Loucy (cell line): ENCODE results near the gene PLEKHA7.

Experiments used
- H2AFZ ChIP-seq: fragments of 200-600 bp; sonication (generic); 2 replicates; pipeline ENCODE4 v1.6.0; 2016; ENCODE audit warnings: antibody characterized with exemption, mild to moderate bottlenecking, low read length, moderate library complexity
- H3F3A ChIP-seq: fragments of 200-600 bp; 2 replicates; pipeline ENCODE4 v1.6.0; 2016; ENCODE audit warnings: antibody characterized with exemption, low read depth, mild to moderate bottlenecking
- H3K27me3 ChIP-seq: fragments of 200-600 bp; sonication (generic); 2 replicates; pipeline ENCODE4 v1.6.1; 2014; ENCODE audit warnings: low read length, mild to moderate bottlenecking; ENCODE audit not compliant: insufficient read depth, poor library complexity, severe bottlenecking
- H3K36me3 ChIP-seq: fragments of 200-600 bp; sonication (generic); 2 replicates; pipeline ENCODE4 v1.6.1; 2016; ENCODE audit warnings: low read length; ENCODE audit not compliant: insufficient read depth
- H3K4me1 ChIP-seq: fragments of 200-600 bp; sonication (generic); 2 replicates; pipeline ENCODE4 v1.5.1; 2014; ENCODE audit warnings: low read length, mild to moderate bottlenecking; ENCODE audit not compliant: insufficient read depth, poor library complexity, severe bottlenecking
- H3K4me2 ChIP-seq: fragments of 200-600 bp; sonication (generic); 2 replicates; pipeline ENCODE4 v1.6.0; 2014; ENCODE audit warnings: antibody characterized with exemption, low read length, low read depth, mild to moderate bottlenecking; ENCODE audit not compliant: poor library complexity, severe bottlenecking
- H3K4me3 ChIP-seq: fragments of 200-600 bp; sonication (generic); 2 replicates; pipeline ENCODE4 v1.5.1; 2014; ENCODE audit warnings: low read length, mild to moderate bottlenecking, mixed read lengths; ENCODE audit not compliant: poor library complexity, severe bottlenecking
- H3K79me2 ChIP-seq: fragments of 200-600 bp; sonication (generic); 2 replicates; pipeline ENCODE4 v1.6.1; 2014; ENCODE audit warnings: low read length; ENCODE audit not compliant: insufficient read depth
- H3K9ac ChIP-seq: fragments of 200-600 bp; sonication (generic); 2 replicates; pipeline ENCODE4 v1.6.0; 2014; ENCODE audit warnings: mild to moderate bottlenecking, low read depth, low read length, moderate library complexity; ENCODE audit not compliant: poor library complexity, severe bottlenecking
- H3K9me2 ChIP-seq: fragments of 200-600 bp; sonication (generic); replicated peaks from 2 replicates; pipeline ENCODE4 v1.6.1; 2016; ENCODE audit warnings: low read depth, low read length, mixed read lengths
- H3K9me3 ChIP-seq: fragments of 200-600 bp; sonication (generic); 2 replicates; pipeline ENCODE4 v1.6.1; 2014; ENCODE audit warnings: mild to moderate bottlenecking, antibody characterized with exemption, low read length, low read depth; ENCODE audit not compliant: insufficient read depth
- H4K20me1 ChIP-seq: fragments of 200-600 bp; sonication (generic); 2 replicates; pipeline ENCODE4 v1.6.0; 2014; ENCODE audit warnings: antibody characterized with exemption, low read length, mild to moderate bottlenecking; ENCODE audit not compliant: insufficient read depth, poor library complexity, severe bottlenecking
- EZH2phosphoT487 ChIP-seq: fragments of 200-600 bp; IDR thresholded peaks from 2 replicates; pipeline ENCODE4 v1.6.1; 2018; ENCODE audit warnings: antibody characterized with exemption, mild to moderate bottlenecking, moderate library complexity, borderline replicate concordance
- TF ChIP-seq, protein P1 (sequence below): fragments of 200-600 bp; sonication (generic); conservative IDR thresholded peaks from 2 replicates; pipeline ENCODE4 v1.5.1; 2014; ENCODE audit warnings: mild to moderate bottlenecking, antibody characterized with exemption, low read length

The PLEKHA7 gene

DNA sequence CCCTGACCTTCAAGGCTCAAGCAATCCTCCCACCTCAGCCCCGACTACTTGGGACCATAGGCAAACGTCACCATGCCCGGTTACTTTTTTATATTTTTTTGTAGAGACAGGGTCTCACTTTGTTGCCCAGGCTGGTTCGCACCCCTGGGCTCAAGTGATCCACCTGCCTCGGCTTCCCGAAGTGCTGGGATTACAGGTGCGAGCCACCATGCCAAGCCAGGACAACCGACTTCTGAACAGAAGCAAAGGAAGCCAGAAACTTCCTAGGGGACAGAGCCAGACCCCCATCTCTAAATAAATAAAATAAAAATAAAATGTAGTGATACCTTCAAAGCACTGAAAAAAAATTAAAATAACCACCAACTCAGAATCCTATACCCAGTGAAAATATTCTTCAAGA is 249.3 kb downstream of the PLEKHA7 start:
- H3K4me2 ChIP-seq = no peak overlapping the region
- H3K4me3 ChIP-seq = no peak overlapping the region
- no peaks in the 10 kb centered on the region for H3K9me3 ChIP-seq
- H3K79me2 ChIP-seq = no peaks in the 10 kb centered on the region
- H4K20me1 ChIP-seq = no peaks in the 10 kb centered on the region
- no peaks in the 10 kb centered on the region for H3K4me1 ChIP-seq
- H3K9me2 ChIP-seq = no peaks in the 10 kb centered on the region
- H3K9ac ChIP-seq = no peak overlapping the region
- no peaks in the 10 kb centered on the region for H3K27me3 ChIP-seq
- no peak overlapping the region for H2AFZ ChIP-seq
- no peak for TF ChIP-seq EZH2phosphoT487
- TF ChIP-seq, protein P1, sequence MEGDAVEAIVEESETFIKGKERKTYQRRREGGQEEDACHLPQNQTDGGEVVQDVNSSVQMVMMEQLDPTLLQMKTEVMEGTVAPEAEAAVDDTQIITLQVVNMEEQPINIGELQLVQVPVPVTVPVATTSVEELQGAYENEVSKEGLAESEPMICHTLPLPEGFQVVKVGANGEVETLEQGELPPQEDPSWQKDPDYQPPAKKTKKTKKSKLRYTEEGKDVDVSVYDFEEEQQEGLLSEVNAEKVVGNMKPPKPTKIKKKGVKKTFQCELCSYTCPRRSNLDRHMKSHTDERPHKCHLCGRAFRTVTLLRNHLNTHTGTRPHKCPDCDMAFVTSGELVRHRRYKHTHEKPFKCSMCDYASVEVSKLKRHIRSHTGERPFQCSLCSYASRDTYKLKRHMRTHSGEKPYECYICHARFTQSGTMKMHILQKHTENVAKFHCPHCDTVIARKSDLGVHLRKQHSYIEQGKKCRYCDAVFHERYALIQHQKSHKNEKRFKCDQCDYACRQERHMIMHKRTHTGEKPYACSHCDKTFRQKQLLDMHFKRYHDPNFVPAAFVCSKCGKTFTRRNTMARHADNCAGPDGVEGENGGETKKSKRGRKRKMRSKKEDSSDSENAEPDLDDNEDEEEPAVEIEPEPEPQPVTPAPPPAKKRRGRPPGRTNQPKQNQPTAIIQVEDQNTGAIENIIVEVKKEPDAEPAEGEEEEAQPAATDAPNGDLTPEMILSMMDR = no peak
- no peaks in the 10 kb centered on the region for H3F3A ChIP-seq
- no peaks in the 10 kb centered on the region for H3K36me3 ChIP-seq

DNA sequence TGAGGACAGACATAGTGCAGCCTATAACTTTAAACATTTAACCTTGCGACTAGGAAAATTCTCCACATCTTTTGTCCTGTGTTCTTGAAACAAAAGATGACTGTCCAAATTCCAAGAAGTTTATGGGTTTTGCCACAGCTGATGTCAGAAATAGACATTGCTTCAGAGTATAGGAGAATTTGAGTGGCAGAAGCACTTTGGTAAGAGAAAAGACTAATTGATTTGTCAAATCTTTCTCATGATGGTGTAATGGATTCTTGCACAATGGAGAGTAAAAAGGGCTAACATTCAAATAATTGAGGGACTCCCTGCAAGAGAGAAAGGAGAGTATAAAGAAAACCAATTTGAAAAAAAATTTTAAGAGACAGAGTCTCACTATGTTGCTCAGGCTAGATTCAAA is 250.5 kb downstream of the PLEKHA7 start:
- H3F3A ChIP-seq = no peaks in the 10 kb centered on the region
- H3K4me1 ChIP-seq = no peaks in the 10 kb centered on the region
- H3K9me2 ChIP-seq = no peaks in the 10 kb centered on the region
- no peak overlapping the region for H3K4me3 ChIP-seq
- H4K20me1 ChIP-seq = no peaks in the 10 kb centered on the region
- no peaks in the 10 kb centered on the region for H3K9me3 ChIP-seq
- no peaks in the 10 kb centered on the region for H3K27me3 ChIP-seq
- H2AFZ ChIP-seq = no peak overlapping the region
- H3K9ac ChIP-seq = no peak overlapping the region
- TF ChIP-seq, protein P1 = no peak
- no peak for TF ChIP-seq EZH2phosphoT487
- H3K36me3 ChIP-seq = no peaks in the 10 kb centered on the region
- H3K79me2 ChIP-seq = no peaks in the 10 kb centered on the region
- H3K4me2 ChIP-seq = no peak overlapping the region

DNA sequence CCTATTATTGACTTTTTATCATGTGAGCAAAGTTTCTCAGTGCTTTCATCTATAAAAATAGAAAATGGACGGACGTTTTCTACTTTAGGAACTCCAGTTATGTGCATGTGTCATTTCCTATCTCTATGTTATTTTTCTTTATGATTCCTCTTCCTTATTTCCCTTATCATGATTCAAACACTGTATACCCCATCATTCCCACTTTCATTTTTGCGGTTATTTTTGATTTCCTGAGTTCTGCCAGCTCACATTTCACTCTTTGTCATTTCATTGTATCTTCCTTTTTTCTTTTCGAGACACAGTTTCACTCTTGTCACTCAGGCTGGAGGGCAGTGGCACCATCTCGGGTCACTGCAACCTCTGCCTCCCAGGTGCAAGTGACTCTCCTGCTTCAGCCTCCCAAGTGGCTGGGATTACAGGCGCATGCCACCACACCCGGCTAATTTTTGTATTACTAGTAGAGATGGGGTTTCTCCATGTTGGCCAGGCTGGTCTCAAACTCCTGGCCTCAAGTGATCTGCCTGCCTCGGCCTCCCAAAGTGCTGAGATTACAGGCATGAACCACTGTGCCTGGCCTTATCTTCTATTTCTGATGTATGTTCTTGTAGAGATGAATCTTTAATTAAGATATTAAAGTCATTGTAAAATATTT is 254.2 kb downstream of the PLEKHA7 start:
- H2AFZ ChIP-seq = no peak overlapping the region
- H3F3A ChIP-seq = no peaks in the 10 kb centered on the region
- TF ChIP-seq, protein P1 = no peak
- no peak for TF ChIP-seq EZH2phosphoT487
- H3K36me3 ChIP-seq = peaks cover 28% of the 10 kb centered on the region; the same call in 1 of the 2 replicates
- H3K4me2 ChIP-seq = no peak overlapping the region
- H3K79me2 ChIP-seq = no peaks in the 10 kb centered on the region
- no peak overlapping the region for H3K4me3 ChIP-seq
- H4K20me1 ChIP-seq = no peaks in the 10 kb centered on the region
- H3K9me3 ChIP-seq = no peaks in the 10 kb centered on the region
- no peaks in the 10 kb centered on the region for H3K9me2 ChIP-seq
- H3K9ac ChIP-seq = no peak overlapping the region
- H3K27me3 ChIP-seq = no peaks in the 10 kb centered on the region
- H3K4me1 ChIP-seq = no peaks in the 10 kb centered on the region
